ENCODE data around the gene AWAT1.

DNA sequence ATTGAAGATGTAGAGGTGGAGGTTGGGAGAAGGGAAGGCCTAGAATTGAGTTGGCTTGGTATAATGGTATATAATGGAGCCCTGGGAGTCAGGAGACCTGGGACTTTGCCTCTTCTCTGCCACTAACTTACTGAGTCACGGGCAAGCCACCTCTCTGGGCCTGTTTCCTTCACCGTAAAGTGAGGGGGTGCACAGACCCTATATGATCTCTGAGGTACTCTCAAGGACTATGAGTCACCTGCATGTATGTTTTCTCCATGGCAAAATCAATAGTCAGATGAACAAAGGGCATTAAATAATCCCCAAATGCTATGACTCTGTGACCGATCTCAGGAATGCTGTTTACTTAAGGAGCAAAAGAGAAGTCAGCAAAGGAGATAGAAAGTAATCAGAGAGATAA lies 20.5 kb downstream of the AWAT1 start:
- TF ChIP-seq CTCF (IDR thresholded peaks at IDR 0.05) (no peak), POLR2A (IDR thresholded peaks at IDR 0.05) (no peak)

All from thyroid gland (tissue), 4 donors.